Left cardiac atrium (tissue), 4 donors: ENCODE measurements around the gene RAB31. TPM values are rescaled to one million over a fixed set of nuclear protein-coding genes. Genes with fewer than 3 reads are reported as not detected.

Source experiments
- ATAC-seq, 2 donors: fragments of 200-7000 bp; cut with Tn5 transposase; one replicate each; pipeline ENCODE4 v1.9.1; 2020; ENCODE audit warnings: mild to moderate bottlenecking in 2 of 2, moderate library complexity in 2 of 2
- DNase-seq: peaks from one replicate; pipeline ENCODE4 v3.0.0-alpha.2; 2020
- intact Hi-C, 2 donors: fragments of 100-400 bp; cut with DNase I; formaldehyde crosslinking; loops; one replicate each; pipeline versions ENCODE4 v1.14.1 to v1.15.1; 2022 to 2023
- total RNA-seq, 2 donors: library from RNA; stranded (reverse); fragmentation: NEBNext Ultra II Directional; extraction: Animal tissue kit (Norgen Biotek cat#: 25700); gene quantifications; one replicate each; pipeline ENCODE4 v1.2.1, GENCODE V29; 2021
- donor health status: DM: no; HTN: yes; CAD: no.
- donor health status: DM: no; HTN: yes; CAD: no; lungs with severe emphysema.
- donor health status: DM: yes; HTN: yes; CAD: no.
- donor health status: Dilated cardiomyopathy.

Gene RAB31
- total RNA-seq, 2 donors from 2014 or later = 21.2 to 31.1 TPM

- no peak for DNase-seq
- ATAC-seq = peak; percentile 7 to 18
- intact Hi-C loops = no loop called here
Measured at GRCh38 chr18:9707381-9708056, 582 bp upstream of the RAB31 start.

GRCh38 chr18:9708434-9709303 is 568 bp downstream of the RAB31 start:
- intact Hi-C loops = no loop called here
- no peak for DNase-seq
- ATAC-seq = peak; percentile 6 to 9

GRCh38 chr18:9709304-9709877 is 1.3 kb downstream of the RAB31 start:
- intact Hi-C loops = no loop called here
- ATAC-seq = peak in 1 of 2 donors; percentile 16

GRCh38 chr18:9710037-9710436 is 1.9 kb downstream of the RAB31 start:
- DNase-seq (no peak), ATAC-seq (no peak)
- intact Hi-C loops = no loop called here

More at GRCh38 chr18:9709304-9709877, 1.3 kb downstream of the RAB31 start:
- no peak for DNase-seq

GRCh38 chr18:9711361-9712129 is 3.4 kb downstream of the RAB31 start:
- DNase-seq (no peak), ATAC-seq (no peak)
- intact Hi-C loops = no loop called here

- ATAC-seq = no peak
- intact Hi-C loops = no loop called here
- no peak for DNase-seq
Measured at GRCh38 chr18:9712130-9712577, 4.1 kb downstream of the RAB31 start.

GRCh38 chr18:9712611-9713010 is 4.5 kb downstream of the RAB31 start:
- DNase-seq (no peak), ATAC-seq (no peak)
- intact Hi-C loops = no loop called here

GRCh38 chr18:9714266-9715087 is 6.4 kb downstream of the RAB31 start:
- intact Hi-C loops = no loop called here
- DNase-seq (no peak), ATAC-seq (no peak)

GRCh38 chr18:9715088-9715343 is 6.9 kb downstream of the RAB31 start:
- DNase-seq (no peak), ATAC-seq (no peak)
- intact Hi-C loops = no loop called here

GRCh38 chr18:9715978-9716774 is 8.1 kb downstream of the RAB31 start:
- intact Hi-C loops = no loop called here
- no peak for DNase-seq
- ATAC-seq = no peak

GRCh38 chr18:9716780-9717563 is 8.9 kb downstream of the RAB31 start:
- intact Hi-C loops = no loop called here
- ATAC-seq (no peak), DNase-seq (no peak)

GRCh38 chr18:9719421-9719981 is 11.4 kb downstream of the RAB31 start:
- ATAC-seq = peak in 1 of 2 donors; percentile 60
- intact Hi-C loops = no loop called here
- no peak for DNase-seq

GRCh38 chr18:9720327-9720726 is 12.2 kb downstream of the RAB31 start:
- ATAC-seq = no peak

GRCh38 chr18:9721893-9722550 is 13.9 kb downstream of the RAB31 start:
- intact Hi-C loops = no loop called here
- no peak for DNase-seq
- no peak for ATAC-seq

More at GRCh38 chr18:9720327-9720726, 12.2 kb downstream of the RAB31 start:
- intact Hi-C loops = no loop called here
- DNase-seq = no peak

GRCh38 chr18:9722691-9723090 is 14.6 kb downstream of the RAB31 start:
- DNase-seq (no peak), ATAC-seq (no peak)
- intact Hi-C loops = no loop called here

- no peak for ATAC-seq
- no peak for DNase-seq
- intact Hi-C loops = no loop called here
Measured at GRCh38 chr18:9724797-9725585, 16.9 kb downstream of the RAB31 start.
